Measurements from ENCODE around the gene GTSE1.

DNA sequence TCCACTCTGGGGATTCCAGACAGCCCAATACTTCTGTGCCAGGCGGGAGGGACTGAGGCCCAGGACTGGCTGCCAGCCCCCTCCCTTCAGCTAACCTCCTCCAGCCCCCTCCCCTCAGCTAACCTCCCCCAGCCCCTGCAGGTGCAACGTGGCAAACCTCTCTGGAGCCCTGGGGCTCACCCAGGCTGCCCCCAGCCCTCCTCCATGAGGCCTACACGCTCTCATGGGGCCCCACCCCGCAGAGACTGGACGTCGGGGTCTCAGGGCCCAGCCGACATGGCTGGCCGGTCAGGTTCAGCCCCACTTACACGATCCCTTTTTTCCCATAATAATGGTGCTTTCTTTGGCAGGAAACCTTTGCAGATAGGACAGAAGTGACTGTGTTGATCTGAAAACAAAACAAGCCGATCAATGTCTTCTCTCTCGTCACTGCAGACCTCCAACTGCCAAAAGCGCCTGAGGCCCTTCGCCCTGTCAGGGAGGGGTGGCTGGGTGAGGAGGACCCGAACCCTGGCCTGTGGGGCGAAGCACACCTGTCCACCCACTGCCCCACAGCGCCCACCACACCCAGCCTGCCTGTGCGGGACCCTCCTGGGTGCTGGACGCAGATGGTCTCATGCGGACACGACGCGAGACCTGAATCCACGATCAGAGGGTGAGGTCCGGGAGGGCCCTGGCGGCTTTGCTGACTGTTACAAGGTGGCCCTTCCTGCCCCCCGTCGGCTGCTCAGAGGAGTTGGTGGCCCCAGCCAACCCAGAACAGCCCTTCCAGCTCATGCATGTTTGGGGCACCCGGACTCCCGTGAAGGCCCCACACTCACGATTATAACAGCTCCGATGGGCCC lies 72.4 kb downstream of the GTSE1 start:
- TF ChIP-seq CTCF (optimal IDR thresholded peaks at IDR 0.05 in 1 of 3, IDR thresholded peaks at IDR 0.05 in 1 of 3, conservative IDR thresholded peaks at IDR 0.05 in 1 of 3; ENCODE audit: extremely low read depth in 1 of 3, insufficient read depth in 2 of 3, low read length in 3 of 3) (no peak), EZH2 (IDR thresholded peaks at IDR 0.05; ENCODE audit: low read length) (no peak)
